ENCODE measurements around the gene RNF151.
A peak's percentile ranks its signal among the peaks of the same experiment; 100 is the strongest.
"Not testable (repeated sequence)": the region's sequence is repeated elsewhere in the genome, so short reads cannot be mapped to it uniquely, and the experiment has no call there.

The RNF151 gene

GRCh38 chr16:2009791-2010510 is 43.3 kb downstream of the RNF151 start, which contains the start of gene ZNF598:
TSS of gene ZNF598 (minus strand) at chr16:2009821.
- DNase-seq: peak; percentile 82

GRCh38 chr16:2011726-2012125 is 45.1 kb downstream of the RNF151 start:
- not testable (repeated sequence) for DNase-seq

GRCh38 chr16:2013527-2013926 is 46.9 kb downstream of the RNF151 start:
- DNase-seq: no peak

- DNase-seq: no peak
Observed at GRCh38 chr16:2015117-2015946, 48.7 kb downstream of the RNF151 start.

- no peak for DNase-seq
Observed at GRCh38 chr16:2015947-2016208, 49.2 kb downstream of the RNF151 start.

- no peak for DNase-seq
Observed at GRCh38 chr16:2016407-2016922, 49.8 kb downstream of the RNF151 start.
